Smooth muscle cell (in vitro differentiated cells): ENCODE measurements around the gene KIF20A. TPM values are rescaled to one million over a fixed set of nuclear protein-coding genes. Genes with fewer than 3 reads are reported as not detected.

Experiments
- DNase-seq: peaks from one replicate; lab custom pipeline; 2025; ENCODE audit not compliant: unreplicated experiment; lab: John Stamatoyannopoulos, UW
- H2AFZ ChIP-seq: fragments of 200-600 bp; sonication (generic); 2 replicates; pipeline ENCODE4 v1.6.0; 2016; ENCODE audit warnings: antibody characterized with exemption, low read depth, mild to moderate bottlenecking
- H3F3A ChIP-seq: fragments of 200-600 bp; sonication (generic); 2 replicates; pipeline ENCODE4 v1.6.0; 2017; ENCODE audit warnings: antibody characterized with exemption, low read depth
- H3K27ac ChIP-seq: fragments of 200-600 bp; sonication (generic); 2 replicates; pipeline ENCODE4 v1.5.1; 2016; ENCODE audit warnings: low read depth, mild to moderate bottlenecking
- H3K27me3 ChIP-seq: fragments of 200-600 bp; sonication (generic); 2 replicates; pipeline ENCODE4 v1.6.1; 2016; ENCODE audit warnings: low read depth, mild to moderate bottlenecking
- H3K36me3 ChIP-seq: fragments of 200-600 bp; sonication (generic); 2 replicates; pipeline ENCODE4 v1.5.1; 2016; ENCODE audit warnings: low read depth
- H3K4me1 ChIP-seq: fragments of 200-600 bp; sonication (generic); 2 replicates; pipeline ENCODE4 v1.5.1; 2016; ENCODE audit warnings: low read depth
- H3K4me2 ChIP-seq: fragments of 200-600 bp; sonication (generic); 2 replicates; pipeline ENCODE4 v1.6.0; 2016; ENCODE audit warnings: mild to moderate bottlenecking
- H3K4me3 ChIP-seq: fragments of 200-600 bp; sonication (generic); 2 replicates; pipeline ENCODE4 v1.5.1; 2016; ENCODE audit warnings: mild to moderate bottlenecking
- H3K79me2 ChIP-seq: fragments of 200-600 bp; sonication (generic); 2 replicates; pipeline ENCODE4 v1.6.0; 2016; ENCODE audit warnings: low read depth, mild to moderate bottlenecking
- H3K9ac ChIP-seq: fragments of 200-600 bp; sonication (generic); 2 replicates; pipeline ENCODE4 v1.6.0; 2016; ENCODE audit warnings: low read depth
- H3K9me3 ChIP-seq: fragments of 200-600 bp; sonication (generic); replicated peaks from 2 replicates; pipeline ENCODE4 v1.5.1; 2016; ENCODE audit warnings: low read depth
- H4K20me1 ChIP-seq: fragments of 200-600 bp; sonication (generic); 2 replicates; pipeline ENCODE4 v1.6.0; 2016; ENCODE audit warnings: low read depth
- CTCF ChIP-seq: fragments of 200-600 bp; sonication (generic); IDR thresholded peaks from 2 replicates; pipeline ENCODE4 v1.5.1; 2017; ENCODE audit warnings: borderline replicate concordance, mild to moderate bottlenecking, antibody characterized with exemption; ENCODE audit not compliant: insufficient read depth, poor library complexity, severe bottlenecking
- WGBS: methylation state at CpG from one replicate; pipeline ENCODE4 v1.1.7; 2016; ENCODE audit warnings: low lambda C conversion rate; 5-methylcytosine and 5-hydroxymethylcytosine counted together
- polyA plus RNA-seq: library from polyadenylated mRNA; unstranded; fragments of >200 nt; fragmentation: Nextera tagmentation; extraction: Ambion mirVana; gene quantifications from 2 replicates; pipeline ENCODE4 v1.2.1, GENCODE V29; 2016
- total RNA-seq: library from RNA; depleted of rRNA; stranded (reverse); fragments of >200 nt; gene quantifications from 2 replicates; pipeline ENCODE4 v1.2.3, GENCODE V29; 2014

Gene KIF20A
- 8.8 and 10.7 TPM in 2 replicates for total RNA-seq
- 7.8 and 9.4 TPM in 2 replicates for polyA plus RNA-seq

GRCh38 chr5:138178516-138179276 is at the start of gene KIF20A, which contains the start of gene BRD8:
Gene KIF20A (plus strand): TSS chr5:138179112. CDS start chr5:138179681, 569 bp downstream.
Gene BRD8 (minus strand): TSS chr5:138178630. CDS start chr5:138178614, 16 bp downstream.
- peaks cover 4% of the 10 kb centered on the region for H4K20me1 ChIP-seq
- H3K36me3 ChIP-seq: peaks cover 4% of the 10 kb centered on the region
- H3K79me2 ChIP-seq: peaks cover 42% of the 10 kb centered on the region
- under 1% methylated on average over 41 of the region's 41 CpGs for WGBS
- peak within 1 kb of the TSS; percentile 87 for H3K4me2 ChIP-seq
- no peak for TF ChIP-seq CTCF
- no peaks in the 10 kb centered on the region for H3K27me3 ChIP-seq
- H2AFZ ChIP-seq: peak within 1 kb of the TSS; percentile 89
- H3K4me1 ChIP-seq: peaks cover 7% of the 10 kb centered on the region
- no peaks in the 10 kb centered on the region for H3F3A ChIP-seq
- no peaks in the 10 kb centered on the region for H3K9me3 ChIP-seq
- peak; percentile 63 for DNase-seq
- H3K4me3 ChIP-seq: peak within 1 kb of the TSS; percentile 85
- peak within 1 kb of the TSS; percentile 89 for H3K9ac ChIP-seq
- peak within 1 kb of the TSS; percentile 83 for H3K27ac ChIP-seq

GRCh38 chr5:138129347-138129746 is 49.6 kb upstream of the KIF20A start:
- no peak for TF ChIP-seq CTCF
- 92% methylated on average over 6 of the region's 6 CpGs for WGBS
- Histone ChIP-seq H3K4me3 (no peak overlapping the region), H3K4me2 (no peak overlapping the region), H3K27ac (no peak overlapping the region), H3F3A (no peaks in the 10 kb centered on the region), H3K79me2 (no peaks in the 10 kb centered on the region), H3K9ac (no peak overlapping the region), H3K9me3 (no peaks in the 10 kb centered on the region), H3K4me1 (no peaks in the 10 kb centered on the region), H3K36me3 (no peaks in the 10 kb centered on the region), H2AFZ (no peak overlapping the region), H3K27me3 (no peaks in the 10 kb centered on the region), H4K20me1 (no peaks in the 10 kb centered on the region)
- DNase-seq: no peak

DNA sequence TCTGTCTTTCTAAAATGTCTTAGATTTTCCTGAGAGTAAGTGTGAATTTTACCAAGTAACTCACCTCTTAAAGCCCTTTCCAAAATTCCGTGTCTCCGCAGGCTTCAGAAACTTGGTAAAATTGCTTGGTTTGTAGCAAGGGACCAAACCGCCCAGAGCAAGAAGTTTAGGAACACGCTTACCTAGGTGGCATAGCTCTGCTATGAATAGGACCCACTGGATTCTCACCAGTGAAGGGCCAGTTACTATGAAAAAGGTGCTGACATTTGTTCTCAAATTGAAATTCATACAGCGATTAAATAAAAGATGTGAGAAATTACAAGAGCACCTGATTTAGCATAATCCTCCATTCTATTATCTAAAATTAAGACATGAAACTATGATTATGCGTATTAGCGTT is 46.4 kb upstream of the KIF20A start:
- Histone ChIP-seq H3F3A (no peaks in the 10 kb centered on the region), H3K79me2 (no peaks in the 10 kb centered on the region), H3K36me3 (no peaks in the 10 kb centered on the region), H3K4me1 (no peaks in the 10 kb centered on the region), H3K27ac (no peak overlapping the region), H3K9ac (no peak overlapping the region), H2AFZ (peak overlapping the region; percentile 52), H3K4me2 (peak overlapping the region; percentile 83), H3K9me3 (no peaks in the 10 kb centered on the region), H3K4me3 (peak overlapping the region; percentile 55), H3K27me3 (no peaks in the 10 kb centered on the region), H4K20me1 (no peaks in the 10 kb centered on the region)
- TF ChIP-seq CTCF: no peak
- 82% methylated on average over 7 of the region's 7 CpGs for WGBS
- no peak for DNase-seq
